G401.6 (cell line): ENCODE data around the gene SLAMF1.
"Not testable (repeated sequence)": the region's sequence is repeated elsewhere in the genome, so short reads cannot be mapped to it uniquely, and the experiment has no call there.

Experiments used
- FAIRE-seq: peaks from 2 replicates; lab custom pipeline; 2012; peaks lifted over from hg19 to GRCh38; lab: Jason Lieb, UNC

The SLAMF1 gene

GRCh38 chr1:160646711-160647328, at the start of gene SLAMF1:
Gene SLAMF1, minus strand, starts transcription at chr1:160647044. Its CDS starts 99 bp downstream, at chr1:160646945.
- no peak for FAIRE-seq

GRCh38 chr1:160692390-160692789, 45.5 kb upstream of the SLAMF1 start:
- FAIRE-seq = not testable (repeated sequence)

GRCh38 chr1:160685266-160685665, 38.4 kb upstream of the SLAMF1 start:
- no peak for FAIRE-seq

GRCh38 chr1:160682983-160683865, 36.4 kb upstream of the SLAMF1 start:
- no peak for FAIRE-seq

- FAIRE-seq = no peak
Measured at GRCh38 chr1:160681891-160682140, 35.0 kb upstream of the SLAMF1 start.

- no peak for FAIRE-seq
Measured at GRCh38 chr1:160681066-160681890, 34.4 kb upstream of the SLAMF1 start.

GRCh38 chr1:160680399-160680798, 33.6 kb upstream of the SLAMF1 start:
- FAIRE-seq = no peak

- FAIRE-seq = no peak
Measured at GRCh38 chr1:160679893-160680292, 33.0 kb upstream of the SLAMF1 start.

- FAIRE-seq = no peak
Measured at GRCh38 chr1:160676869-160677597, 30.2 kb upstream of the SLAMF1 start.

- FAIRE-seq = peak; percentile 27
Measured at GRCh38 chr1:160675641-160676410, 29.0 kb upstream of the SLAMF1 start.

GRCh38 chr1:160674415-160674814, 27.6 kb upstream of the SLAMF1 start:
- no peak for FAIRE-seq

- FAIRE-seq = no peak
Measured at GRCh38 chr1:160672789-160673695, 26.2 kb upstream of the SLAMF1 start.

GRCh38 chr1:160671603-160672517, 25.0 kb upstream of the SLAMF1 start:
- FAIRE-seq = no peak

GRCh38 chr1:160670701-160671100, 23.9 kb upstream of the SLAMF1 start:
- FAIRE-seq = no peak

GRCh38 chr1:160669802-160670201, 23.0 kb upstream of the SLAMF1 start:
- FAIRE-seq = no peak

GRCh38 chr1:160669276-160669675, 22.4 kb upstream of the SLAMF1 start:
- peak; percentile 47 for FAIRE-seq

GRCh38 chr1:160667896-160668295, 21.1 kb upstream of the SLAMF1 start:
- FAIRE-seq = no peak

- FAIRE-seq = no peak
Measured at GRCh38 chr1:160666079-160666442, 19.2 kb upstream of the SLAMF1 start.

- no peak for FAIRE-seq
Measured at GRCh38 chr1:160665330-160666078, 18.7 kb upstream of the SLAMF1 start.
